Heart left ventricle (tissue), 13 donors: ENCODE results near the gene SEC14L6.

Experiments
- CTCF ChIP-seq, 12 donors: fragments of 200-600 bp; sonication (generic) in 4 of 12; IDR thresholded peaks; one replicate each; pipeline versions ENCODE4 v1.5.0 to v1.8.0; 2018 to 2022; ENCODE audit warnings: antibody characterized with exemption in 12 of 12, mild to moderate bottlenecking in 5 of 12
- POLR2A ChIP-seq, 2 donors: fragments of 450-650 bp; IDR thresholded peaks; one replicate each; pipeline ENCODE4 v1.6.1; 2017; ENCODE audit warnings: antibody characterized with exemption in 2 of 2, mild to moderate bottlenecking in 2 of 2, moderate library complexity in 2 of 2
- donor health status: ischemic (EF 13 %, LVEDD 7.1; RV severe dilation, severe dysfunction).
- donor health status: DM: no; HTN: yes; CAD: no.
- donor health status: DM: no; HTN: no; CAD: no.
- donor health status: ischemic (EF 25% LVEDD 6.9; RV normal size, moderate dysfunction).
- donor health status: ischemic (EF 25% LVEDD 5.7; RV mildly dilated, moderate dysfunction).
- donor health status: ischemic (EF 35%, LVEDD 5.7; RV mildly dilated, moderate dysfunction).
- donor health status: nonischemic (EF 11% LVEDD 7.7; RV severe dilation, severe dysfunction).
- donor health status: DM: yes; HTN: yes; CAD: no.
- donor health status: PGD.
- donor health status: ischemic (EF 29% LVEDD 5.4; RV normal size, mild dysfunction).
- donor health status: nonischemic (EF 23%, LVEDD 6.1; RV moderate dilation, normal function).

- TF ChIP-seq CTCF (IDR thresholded peaks at IDR 0.05) = no peak
- no peak for TF ChIP-seq POLR2A (IDR thresholded peaks at IDR 0.05)
Measured at GRCh38 chr22:30506507-30506968, 40.0 kb downstream of the SEC14L6 start.
